Thyroid gland (tissue), 4 donors: ENCODE measurements around the gene ACIN1. TPM values are rescaled to one million over a fixed set of nuclear protein-coding genes. Genes with fewer than 3 reads are reported as not detected.

Source experiments
- DNase-seq, 2 donors: peaks; one replicate each; pipeline ENCODE4 v3.0.0-alpha.2; 2019
- H3K27ac ChIP-seq, 3 donors: fragments of 200-600 bp; sonication (generic); 1 replicate in 2 of 3; 2 replicates in 1 of 3; pipeline ENCODE4 v1.5.1; 2016 to 2019; ENCODE audit warnings: mild to moderate bottlenecking in 1 of 3, moderate library complexity in 1 of 3
- H3K27me3 ChIP-seq: fragments of 200-600 bp; sonication (generic); one replicate; pipeline ENCODE4 v1.5.1; 2019
- H3K36me3 ChIP-seq, 2 donors: fragments of 200-600 bp; sonication (generic); one replicate each; pipeline ENCODE4 v1.5.1; 2016 to 2019
- H3K4me1 ChIP-seq, 2 donors: fragments of 200-600 bp; sonication (generic); one replicate each; pipeline ENCODE4 v1.5.1; 2017 to 2019
- H3K4me3 ChIP-seq, 3 donors: fragments of 200-600 bp; sonication (generic); replicated peaks in 1 of 3; 1 replicate in 2 of 3; 2 replicates in 1 of 3; pipeline ENCODE4 v1.5.1; 2016; ENCODE audit warnings: mild to moderate bottlenecking in 1 of 3
- H3K9me3 ChIP-seq: fragments of 200-600 bp; sonication (generic); one replicate; pipeline ENCODE4 v1.5.1; 2017
- CTCF ChIP-seq, 6 experiments: fragments of 200-600 bp in 3 of 6; fragments of 450-650 bp in 3 of 6; sonication (generic) in 3 of 6; IDR thresholded peaks; one replicate each; pipeline ENCODE4 v1.5.1; 2016 to 2019; ENCODE audit warnings: antibody characterized with exemption in 6 of 6, mild to moderate bottlenecking in 2 of 6, inconsistent platforms in 1 of 6, moderate library complexity in 1 of 6
- POLR2A ChIP-seq, 2 donors: fragments of 450-650 bp; IDR thresholded peaks; one replicate each; pipeline ENCODE4 v1.6.1; 2017; ENCODE audit warnings: antibody characterized with exemption in 2 of 2, mild to moderate bottlenecking in 2 of 2, moderate library complexity in 1 of 2
- WGBS, 2 donors: methylation state at CpG; one replicate each; pipeline ENCODE4 v1.1.5; 2017; 5-methylcytosine and 5-hydroxymethylcytosine counted together
- intact Hi-C: fragments of 100-400 bp; cut with DNase I; formaldehyde crosslinking; loops from one replicate; pipeline ENCODE4 v1.15.1; 2023
- total RNA-seq, 4 donors: library from RNA; depleted of rRNA; stranded (reverse); fragments of >200 nt; gene quantifications; one replicate each; pipeline ENCODE4 v1.2.3, GENCODE V29; 2016

Gene ACIN1
- total RNA-seq, 4 donors from 2014 or later = 143 to 195 (median 152) TPM

GRCh38 chr14:23060536-23061260, 34.2 kb downstream of the ACIN1 start:
- 95 to 97% methylated on average over 17 of the region's 17 CpGs for WGBS, 2 donors
- intact Hi-C loops = no loop called here

GRCh38 chr14:23058654-23059504, 36.1 kb downstream of the ACIN1 start:
- no peak overlapping the region for H3K27ac ChIP-seq
- H3K4me1 ChIP-seq = peaks cover 4 to 21% of the 10 kb centered on the region in 2 donors
- no peaks in the 10 kb centered on the region for H3K9me3 ChIP-seq
- TF ChIP-seq POLR2A (IDR thresholded peaks at IDR 0.05) = peak in 1 of 2 donors; percentile 24
- no peak for TF ChIP-seq CTCF (IDR thresholded peaks at IDR 0.05)
- intact Hi-C loops = no loop called here
- peaks cover 46 to 47% of the 10 kb centered on the region in 2 donors for H3K36me3 ChIP-seq
- 92 to 96% methylated on average over 32 of the region's 32 CpGs for WGBS, 2 donors
- no peaks in the 10 kb centered on the region for H3K27me3 ChIP-seq
- no peak for DNase-seq
- no peak overlapping the region for H3K4me3 ChIP-seq

More at GRCh38 chr14:23060536-23061260, 34.2 kb downstream of the ACIN1 start:
- Histone ChIP-seq H3K27ac (peak overlapping the region in 1 of 3 donors; percentile 15), H3K9me3 (no peaks in the 10 kb centered on the region), H3K4me1 (peaks cover 4 to 21% of the 10 kb centered on the region in 2 donors), H3K4me3 (no peak overlapping the region), H3K36me3 (peaks cover 60 to 61% of the 10 kb centered on the region in 2 donors), H3K27me3 (no peaks in the 10 kb centered on the region)
- no peak for DNase-seq
- no peak for TF ChIP-seq CTCF (IDR thresholded peaks at IDR 0.05)
- no peak for TF ChIP-seq POLR2A (IDR thresholded peaks at IDR 0.05)

- intact Hi-C loops = loop anchor here (2.0 kb wide), 1 partner anchor 71 kb away; no protein-coding TSS in a partner anchor
- peak; percentile 88 to 91 for DNase-seq
- peak overlapping the region in 2 of 3 donors; percentile 14 to 69 for H3K4me3 ChIP-seq
- no peaks in the 10 kb centered on the region for H3K27me3 ChIP-seq
- H3K27ac ChIP-seq = peak overlapping the region in 1 of 3 donors; percentile 74
- no peaks in the 10 kb centered on the region for H3K9me3 ChIP-seq
- peaks cover 4 to 21% of the 10 kb centered on the region in 2 donors for H3K4me1 ChIP-seq
- H3K36me3 ChIP-seq = peaks cover 37 to 38% of the 10 kb centered on the region in 2 donors
- WGBS, 2 donors = 3 to 4% methylated on average over 15 to 17 of the region's 51 CpGs
- TF ChIP-seq POLR2A (IDR thresholded peaks at IDR 0.05) = no peak
- peak; percentile 86 to 96 (median 92) for TF ChIP-seq CTCF (IDR thresholded peaks at IDR 0.05)
Measured at GRCh38 chr14:23057757-23058653, 36.9 kb downstream of the ACIN1 start.

GRCh38 chr14:23056956-23057756, 37.8 kb downstream of the ACIN1 start, which contains the start of gene CDH24:
CDH24 (minus strand) TSS chr14:23057520; CDS start chr14:23055733, 1,787 bp downstream.
- Histone ChIP-seq H3K27ac (peak within 1 kb of the TSS in 2 of 3 donors; percentile 11 to 74), H3K27me3 (no peaks in the 10 kb centered on the region), H3K36me3 (peaks cover 29% of the 10 kb centered on the region in 2 donors), H3K9me3 (no peaks in the 10 kb centered on the region), H3K4me3 (peak within 1 kb of the TSS in 2 of 3 donors; percentile 53 to 69), H3K4me1 (peaks cover 1 to 17% of the 10 kb centered on the region in 2 donors)
- 9 to 10% methylated on average over 18 to 22 of the region's 73 CpGs for WGBS, 2 donors
- peak in 1 of 2 donors; percentile 68 for TF ChIP-seq POLR2A (IDR thresholded peaks at IDR 0.05)
- no peak for TF ChIP-seq CTCF (IDR thresholded peaks at IDR 0.05)
- DNase-seq = peak; percentile 79 to 82
- intact Hi-C loops = loop anchor here (2.0 kb wide), 1 partner anchor 70 kb away; no protein-coding TSS in a partner anchor
